Thyroid gland (tissue), 4 donors: Measurements from ENCODE around the gene RPL21.

ENCODE experiments used
- CTCF ChIP-seq, 6 experiments: fragments of 200-600 bp in 3 of 6; fragments of 450-650 bp in 3 of 6; sonication (generic) in 3 of 6; IDR thresholded peaks; one replicate each; pipeline ENCODE4 v1.5.1; 2016 to 2019; ENCODE audit warnings: antibody characterized with exemption in 6 of 6, mild to moderate bottlenecking in 2 of 6, inconsistent platforms in 1 of 6, moderate library complexity in 1 of 6
- POLR2A ChIP-seq, 2 donors: fragments of 450-650 bp; IDR thresholded peaks; one replicate each; pipeline ENCODE4 v1.6.1; 2017; ENCODE audit warnings: antibody characterized with exemption in 2 of 2, mild to moderate bottlenecking in 2 of 2, moderate library complexity in 1 of 2

GRCh38 chr13:27270594-27271520 is 19.5 kb downstream of the RPL21 start, which contains the start of gene RASL11A:
- TF ChIP-seq CTCF (IDR thresholded peaks at IDR 0.05) = peak; percentile 55 to 98 (median 90)
- TF ChIP-seq POLR2A (IDR thresholded peaks at IDR 0.05) = peak; percentile 46 to 88
